Right cardiac atrium (tissue), 5 donors: ENCODE measurements around the gene C13orf42. TPM values are rescaled to one million over a fixed set of nuclear protein-coding genes. Genes with fewer than 3 reads are reported as not detected.
A peak's percentile ranks its signal among the peaks of the same experiment; 100 is the strongest.

ENCODE experiments used
- ATAC-seq, 2 donors: fragments of 200-7000 bp; cut with Tn5 transposase; one replicate each; pipeline versions ENCODE4 v1.8.0 to v1.9.1; 2020; ENCODE audit warnings: moderate library complexity in 2 of 2, mild to moderate bottlenecking in 1 of 2
- DNase-seq, 3 donors: peaks; one replicate each; pipeline ENCODE4 v3.0.0-alpha.2; 2020
- H3K27ac ChIP-seq: one replicate; pipeline ENCODE4 v1.5.1; 2013; ENCODE audit warnings: mild to moderate bottlenecking, low read length, control low read depth, moderate library complexity
- H3K27me3 ChIP-seq: one replicate; pipeline ENCODE4 v1.6.1; 2013; ENCODE audit not compliant: control insufficient read depth, insufficient read depth
- H3K4me1 ChIP-seq: one replicate; pipeline ENCODE4 v1.6.1; 2013; ENCODE audit warnings: low read length; ENCODE audit not compliant: control insufficient read depth, insufficient read depth
- H3K4me3 ChIP-seq: one replicate; pipeline ENCODE4 v1.5.1; 2013; ENCODE audit warnings: low read length, control low read depth
- H3K9me3 ChIP-seq: one replicate; pipeline ENCODE4 v1.6.1; 2013; ENCODE audit warnings: low read length; ENCODE audit not compliant: control insufficient read depth
- WGBS: extraction: QIAGEN DNeasy Blood & Tissue Kit; methylation state at CpG from one replicate; pipeline ENCODE4 v1.1.7; 2013; 5-methylcytosine and 5-hydroxymethylcytosine counted together
- intact Hi-C, 4 donors: fragments of 100-400 bp; cut with DNase I; formaldehyde crosslinking; loops; one replicate each; pipeline versions ENCODE4 v1.11.0 to v1.14.0; 2022 to 2023
- polyA plus RNA-seq: library from polyadenylated mRNA; stranded (reverse); fragments of 200-250 nt; gene quantifications from one replicate; pipeline ENCODE4 v1.2.3, GENCODE V29; 2013
- total RNA-seq, 4 donors: library from RNA; stranded (reverse); fragmentation: NEBNext Ultra II Directional; extraction: Animal tissue kit (Norgen Biotek cat#: 25700); gene quantifications; one replicate each; pipeline ENCODE4 v1.2.1, GENCODE V29; 2021
- donor health status: healthy with polysubstance abuse.
- donor health status: DM: no; HTN: yes; CAD: no.
- donor health status: DM: no; HTN: no; CAD: no.
- donor health status: DM: no; HTN: yes; CAD: no; lungs with severe emphysema.
- donor health status: DM: yes; HTN: yes; CAD: no.

The C13orf42 gene
- total and polyA plus RNA-seq, 5 donors: not detected

DNA sequence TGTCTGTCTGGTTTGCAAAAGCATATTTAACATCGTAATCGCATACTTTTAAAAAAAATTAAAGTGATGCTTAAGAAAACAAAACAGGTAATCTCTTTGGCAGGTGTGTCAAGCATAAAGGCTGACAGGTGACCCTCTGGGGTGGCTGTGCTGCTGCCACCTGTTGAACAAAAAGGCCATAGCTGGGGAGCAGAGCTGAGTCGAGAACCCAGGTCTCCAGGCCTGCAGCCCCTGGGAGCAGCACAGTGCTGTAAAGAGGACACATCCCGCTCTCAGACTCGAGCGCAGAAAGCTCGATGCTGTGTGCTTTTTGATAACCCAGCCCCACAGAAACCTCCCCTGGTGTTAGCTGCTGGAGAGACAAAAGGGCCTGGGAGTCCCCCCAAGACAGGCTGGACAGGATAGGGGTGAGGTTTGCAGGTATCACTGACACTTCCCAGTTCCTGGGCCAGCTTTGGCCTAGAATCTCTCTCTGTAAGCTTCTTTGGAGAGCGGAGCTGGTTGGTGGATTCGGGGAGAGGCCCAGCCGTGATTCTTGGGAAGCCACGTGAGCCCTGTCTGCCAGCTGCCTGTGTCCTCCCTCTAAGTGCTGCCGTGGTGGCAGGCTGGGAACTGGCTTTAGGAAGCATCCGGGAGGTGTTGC, 66.9 kb downstream of the C13orf42 start:
- no peak for ATAC-seq
- Histone ChIP-seq H3K27ac (no peak overlapping the region), H3K27me3 (no peaks in the 10 kb centered on the region), H3K9me3 (no peaks in the 10 kb centered on the region), H3K4me1 (no peaks in the 10 kb centered on the region), H3K4me3 (no peak overlapping the region)
- intact Hi-C loops: no loop called here
- WGBS: 92% methylated on average over 13 of the region's 13 CpGs
- DNase-seq: no peak

DNA sequence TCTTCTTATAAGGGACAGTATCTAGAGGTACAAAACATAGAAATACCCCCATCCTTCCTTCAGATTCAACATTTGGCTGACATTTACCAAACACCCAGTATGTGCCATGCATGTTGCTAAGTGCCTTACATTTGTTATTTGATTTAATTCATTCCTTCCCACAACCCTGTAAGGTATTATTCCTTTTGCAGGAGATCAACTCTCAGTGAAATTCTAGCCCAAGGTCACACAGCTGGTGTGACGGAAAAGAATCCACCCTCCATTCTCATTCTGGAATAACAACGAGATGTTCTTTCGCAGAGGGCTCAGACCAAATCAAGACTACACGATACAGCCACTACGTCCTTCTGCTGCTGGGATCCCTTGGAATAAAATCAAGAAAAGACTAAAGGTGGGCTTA, 67.8 kb downstream of the C13orf42 start:
- H3K27me3 ChIP-seq: no peaks in the 10 kb centered on the region
- no peaks in the 10 kb centered on the region for H3K4me1 ChIP-seq
- H3K9me3 ChIP-seq: no peaks in the 10 kb centered on the region
- intact Hi-C loops: no loop called here
- ATAC-seq: no peak
- 92% methylated on average over 5 of the region's 5 CpGs for WGBS
- H3K4me3 ChIP-seq: no peak overlapping the region
- no peak for DNase-seq
- H3K27ac ChIP-seq: no peak overlapping the region

DNA sequence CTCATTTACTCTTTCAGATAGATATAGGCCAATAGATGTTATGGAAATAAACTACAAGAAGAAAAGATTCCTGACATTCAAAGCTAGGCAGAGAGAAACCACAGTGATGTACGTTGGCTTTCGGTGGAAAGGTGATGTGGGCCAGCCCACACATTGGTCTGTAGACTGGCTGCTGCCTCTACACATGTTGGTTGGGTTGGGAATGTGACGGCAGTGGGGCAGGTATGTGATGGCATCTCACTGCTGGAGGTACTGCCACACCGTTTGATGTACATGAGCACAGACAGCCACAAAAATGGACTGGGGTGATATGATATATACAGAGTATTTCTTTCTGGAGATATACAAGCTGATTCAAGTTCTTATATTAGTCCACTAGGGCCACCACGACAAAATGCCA, 69.4 kb downstream of the C13orf42 start:
- no peak for ATAC-seq
- WGBS: 76% methylated on average over 5 of the region's 5 CpGs
- H3K9me3 ChIP-seq: no peaks in the 10 kb centered on the region

DNA sequence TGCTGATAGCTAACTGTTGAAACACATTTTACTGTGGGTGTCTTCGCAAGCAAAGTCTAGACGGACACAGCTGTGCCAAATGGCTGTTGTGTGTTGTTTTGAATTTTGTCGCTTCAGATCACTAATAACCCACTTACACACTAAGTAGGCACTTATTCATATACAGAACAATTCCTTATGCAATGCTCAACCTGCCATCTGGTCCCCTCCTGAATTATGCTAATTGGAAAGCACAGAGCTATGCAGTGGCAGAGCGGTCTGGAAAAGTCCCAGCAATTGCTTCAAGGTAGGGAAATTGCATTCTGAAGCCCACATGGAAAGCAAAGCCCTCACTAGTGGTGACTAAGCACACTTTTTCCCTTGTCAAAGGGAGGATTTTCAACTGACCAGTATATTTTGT, 69.9 kb downstream of the C13orf42 start:
- H3K4me3 ChIP-seq: no peak overlapping the region
- intact Hi-C loops: no loop called here
- DNase-seq: no peak
- H3K9me3 ChIP-seq: no peaks in the 10 kb centered on the region
- H3K27me3 ChIP-seq: no peaks in the 10 kb centered on the region
- whole genome bisulfite sequencing: 94% methylated on average over 4 of the region's 4 CpGs
- no peak for ATAC-seq
- H3K4me1 ChIP-seq: no peaks in the 10 kb centered on the region
- H3K27ac ChIP-seq: no peak overlapping the region

More for the DNA sequence above, 69.4 kb downstream of the C13orf42 start:
- intact Hi-C loops: no loop called here
- no peaks in the 10 kb centered on the region for H3K4me1 ChIP-seq
- H3K4me3 ChIP-seq: no peak overlapping the region
- H3K27me3 ChIP-seq: no peaks in the 10 kb centered on the region
- no peak overlapping the region for H3K27ac ChIP-seq
- no peak for DNase-seq

DNA sequence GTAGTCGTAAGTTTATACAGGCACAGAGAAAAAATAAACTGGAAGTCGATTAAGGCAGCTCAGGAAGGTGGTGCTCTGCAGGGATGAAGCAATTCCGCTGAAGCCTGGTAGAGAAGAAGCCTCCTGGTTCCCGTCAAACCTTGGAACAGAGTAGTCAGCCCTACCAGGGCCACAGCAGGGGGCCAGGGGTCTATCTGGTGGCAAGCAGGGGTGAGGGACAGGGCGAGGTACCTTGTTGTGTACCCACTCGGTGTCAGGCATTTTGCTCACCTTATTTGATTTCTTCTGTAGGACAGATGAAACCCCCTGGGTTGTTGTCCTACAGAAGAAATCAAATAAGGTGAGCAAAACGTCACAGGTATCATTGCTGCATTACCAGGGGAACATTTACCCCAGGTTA, 70.6 kb downstream of the C13orf42 start:
- no peaks in the 10 kb centered on the region for H3K27me3 ChIP-seq
- DNase-seq: no peak
- 75% methylated on average over 7 of the region's 7 CpGs for WGBS
- intact Hi-C loops: no loop called here
- no peaks in the 10 kb centered on the region for H3K9me3 ChIP-seq
- H3K4me3 ChIP-seq: no peak overlapping the region
- no peaks in the 10 kb centered on the region for H3K4me1 ChIP-seq
- ATAC-seq: no peak
- no peak overlapping the region for H3K27ac ChIP-seq

DNA sequence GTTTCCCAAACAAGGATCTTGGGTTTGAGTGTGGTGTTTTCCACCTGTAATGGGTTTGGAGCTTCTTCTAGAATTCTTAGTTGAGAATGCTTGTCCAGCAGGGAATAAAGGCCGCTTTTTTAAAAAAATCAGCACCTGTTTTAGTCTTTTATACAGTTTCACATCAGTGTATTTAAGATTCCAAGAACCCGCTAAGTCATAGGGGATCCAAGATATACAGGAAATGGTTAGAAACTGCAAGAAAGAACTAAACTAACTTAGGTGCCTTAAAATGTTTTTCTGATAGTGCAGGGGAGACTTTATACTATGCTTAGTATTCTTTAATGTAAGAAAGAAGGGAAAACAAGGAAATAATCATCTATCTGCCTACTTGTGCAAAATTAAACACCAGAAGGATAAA, 74.7 kb downstream of the C13orf42 start:
- Histone ChIP-seq H3K27me3 (no peaks in the 10 kb centered on the region), H3K9me3 (no peaks in the 10 kb centered on the region), H3K27ac (no peak overlapping the region), H3K4me1 (no peaks in the 10 kb centered on the region), H3K4me3 (no peak overlapping the region)
- 84% methylated on average over 2 of the region's 2 CpGs for WGBS
- ATAC-seq (no peak), DNase-seq (no peak)
- intact Hi-C loops: no loop called here

DNA sequence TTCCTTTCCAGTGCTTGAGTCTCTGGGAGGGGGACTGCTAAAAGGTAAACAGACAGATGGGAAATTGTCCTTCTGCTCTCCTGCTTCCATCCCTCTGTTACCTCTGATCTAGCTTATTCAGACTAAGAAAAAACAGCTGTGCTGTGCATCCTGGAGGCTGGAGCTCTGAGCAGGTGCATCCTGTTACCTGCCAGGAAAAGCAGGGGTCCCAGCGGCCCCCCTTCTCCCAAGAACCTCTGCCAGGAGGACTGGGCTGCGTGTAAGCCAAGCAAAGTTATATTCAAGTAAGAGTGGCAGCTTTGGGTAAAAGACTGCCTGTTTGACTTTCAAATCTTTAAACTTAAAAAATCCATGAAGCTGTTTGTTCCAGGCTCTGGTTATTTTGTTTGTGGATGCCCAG, 75.1 kb downstream of the C13orf42 start:
- 74% methylated on average over 2 of the region's 2 CpGs for WGBS
- no peak for ATAC-seq
- no peak overlapping the region for H3K4me3 ChIP-seq
- intact Hi-C loops: no loop called here
- no peaks in the 10 kb centered on the region for H3K9me3 ChIP-seq
- no peaks in the 10 kb centered on the region for H3K4me1 ChIP-seq
- no peaks in the 10 kb centered on the region for H3K27me3 ChIP-seq
- DNase-seq: no peak
- H3K27ac ChIP-seq: no peak overlapping the region

DNA sequence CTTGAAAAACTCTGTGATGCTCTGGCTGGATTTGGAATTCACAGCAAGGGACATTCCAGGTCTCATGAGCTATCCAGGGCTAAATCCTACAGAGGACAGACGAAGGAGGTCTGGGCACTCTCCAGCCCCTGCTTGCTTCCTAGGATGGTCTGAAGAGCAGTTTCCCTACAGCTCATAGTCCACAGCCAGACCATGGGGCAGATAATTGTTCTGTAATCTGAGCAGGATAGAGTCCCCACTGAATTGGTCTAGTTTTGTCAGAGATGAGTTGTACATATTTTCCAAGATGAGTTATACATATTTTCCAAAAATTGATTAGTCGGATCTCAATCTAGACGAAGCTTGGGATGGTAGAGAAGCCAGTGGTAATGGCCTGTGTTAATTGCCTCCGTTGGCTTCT, 75.6 kb downstream of the C13orf42 start:
- no peak overlapping the region for H3K27ac ChIP-seq
- no peaks in the 10 kb centered on the region for H3K4me1 ChIP-seq
- ATAC-seq (peak in 1 of 2 donors; percentile 26), DNase-seq (no peak)
- intact Hi-C loops: no loop called here
- H3K4me3 ChIP-seq: no peak overlapping the region
- H3K9me3 ChIP-seq: no peaks in the 10 kb centered on the region
- no peaks in the 10 kb centered on the region for H3K27me3 ChIP-seq
- WGBS: 87% methylated on average over 4 of the region's 4 CpGs

DNA sequence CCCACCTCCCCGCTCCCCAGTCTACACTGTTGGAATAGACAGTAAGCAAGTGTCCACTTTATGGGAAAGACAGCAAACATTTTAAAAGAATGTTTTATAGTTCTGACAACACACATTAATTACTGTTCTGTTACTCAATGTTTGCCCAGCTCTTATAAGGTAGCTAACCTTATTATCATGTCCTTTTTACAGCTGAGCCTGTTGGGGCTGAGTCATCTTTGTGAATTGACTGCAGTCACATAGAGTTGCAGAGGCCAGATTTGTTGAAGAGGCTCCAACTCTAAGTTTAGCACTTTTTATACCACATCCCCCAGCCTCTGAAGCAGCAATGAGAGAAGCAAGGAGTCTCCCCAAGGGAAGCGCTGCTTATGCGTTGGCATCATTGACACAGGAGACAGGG, 76.2 kb downstream of the C13orf42 start:
- intact Hi-C loops: no loop called here
- 91% methylated on average over 3 of the region's 3 CpGs for WGBS
- Histone ChIP-seq H3K27ac (no peak overlapping the region), H3K27me3 (no peaks in the 10 kb centered on the region), H3K4me3 (no peak overlapping the region), H3K9me3 (no peaks in the 10 kb centered on the region), H3K4me1 (no peaks in the 10 kb centered on the region)
- DNase-seq (no peak), ATAC-seq (no peak)

DNA sequence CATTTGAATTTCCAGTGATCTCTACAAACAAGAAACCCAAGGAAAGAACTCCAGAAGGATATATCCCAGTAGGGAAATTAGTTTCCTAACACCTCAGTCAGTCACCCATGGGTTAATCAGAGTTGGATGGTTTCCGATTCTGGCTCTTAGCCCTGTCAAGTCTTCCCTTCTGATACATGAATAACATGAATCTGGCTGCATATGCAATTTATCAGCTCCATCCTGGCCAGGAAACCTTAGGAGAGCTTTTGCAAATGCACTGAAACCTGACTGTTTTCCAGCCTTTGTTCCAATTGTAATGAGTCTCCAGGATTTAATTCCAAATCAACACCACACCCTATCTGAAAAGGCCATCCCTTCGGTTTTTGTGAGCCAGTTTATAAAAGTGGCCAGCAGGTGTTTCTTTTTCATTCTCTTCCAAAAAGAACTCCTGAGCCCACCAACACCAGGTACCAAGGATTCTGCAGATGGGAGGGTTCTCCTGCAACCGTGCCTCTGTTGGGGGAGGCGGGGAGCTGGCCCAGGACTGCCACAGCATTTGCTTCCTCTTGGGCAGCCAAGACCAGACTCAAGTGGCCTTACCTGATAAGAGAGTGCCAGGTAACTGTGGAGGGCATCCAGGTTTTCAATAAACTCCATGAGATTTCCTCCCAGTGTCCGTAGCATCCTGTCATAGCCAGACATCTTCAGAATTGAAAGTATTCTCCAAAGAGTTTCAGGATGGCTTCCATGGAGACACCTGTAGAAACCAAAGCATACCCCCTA, 77.5 kb downstream of the C13orf42 start:
- no peaks in the 10 kb centered on the region for H3K9me3 ChIP-seq
- DNase-seq (no peak), ATAC-seq (peak in 1 of 2 donors; percentile 14)
- H3K27ac ChIP-seq: no peak overlapping the region
- intact Hi-C loops: no loop called here
- H3K4me3 ChIP-seq: no peak overlapping the region
- no peaks in the 10 kb centered on the region for H3K27me3 ChIP-seq
- 50% methylated on average over 5 of the region's 5 CpGs for WGBS
- H3K4me1 ChIP-seq: no peaks in the 10 kb centered on the region

DNA sequence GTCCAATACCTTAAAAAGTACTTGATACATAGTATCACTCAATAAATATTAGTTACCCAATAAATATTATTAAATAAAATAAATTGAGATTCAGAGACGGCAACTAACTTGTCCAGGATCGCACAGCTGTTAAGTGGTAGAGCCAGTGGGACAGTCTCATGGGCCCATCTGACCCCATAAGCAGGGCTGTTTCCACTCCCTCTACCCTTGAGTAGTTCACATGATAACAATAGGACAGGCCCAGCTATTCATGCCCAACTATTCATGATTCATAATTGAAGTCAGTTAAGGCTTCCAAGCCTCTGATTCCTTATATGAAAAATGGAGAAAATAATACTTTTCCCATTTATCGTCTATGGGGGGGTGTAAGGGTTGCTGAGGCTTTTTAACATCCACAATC, 78.2 kb downstream of the C13orf42 start:
- Histone ChIP-seq H3K27ac (no peak overlapping the region), H3K9me3 (no peaks in the 10 kb centered on the region), H3K4me3 (no peak overlapping the region), H3K4me1 (no peaks in the 10 kb centered on the region), H3K27me3 (no peaks in the 10 kb centered on the region)
- 79% methylated on average over 3 of the region's 3 CpGs for WGBS
- DNase-seq (no peak), ATAC-seq (no peak)
- intact Hi-C loops: no loop called here
